ENCODE measurements around the gene CXXC5.

- TF ChIP-seq CTCF (IDR thresholded peaks at IDR 0.05) (no peak), EZH2 (IDR thresholded peaks at IDR 0.05) (no peak)
These were observed 4.7 kb downstream of the CXXC5 start for GRCh38 chr5:139652788-139653241.
